GM23338 (cell line): ENCODE measurements around the gene NEURL1. TPM values are rescaled to one million over a fixed set of nuclear protein-coding genes. Genes with fewer than 3 reads are reported as not detected.

ENCODE experiments used
- ATAC-seq: fragments of 200-7000 bp; cut with Tn5 transposase; 3 replicates; pipeline ENCODE4 v1.9.1; 2020
- DNase-seq: peaks from one replicate; pipeline ENCODE4 v3.0.0-alpha.2; 2015; ENCODE audit warnings: low spot score
- H2AFZ ChIP-seq: fragments of 200-600 bp; sonication (generic); 2 replicates; pipeline ENCODE4 v1.8.0; 2016; ENCODE audit warnings: antibody characterized with exemption, mild to moderate bottlenecking, moderate library complexity
- H3F3A ChIP-seq: fragments of 200-600 bp; sonication (generic); replicated peaks from 2 replicates; pipeline ENCODE4 v1.8.0; 2017; ENCODE audit warnings: antibody characterized with exemption, mixed run types, low read depth
- H3K27ac ChIP-seq: fragments of 200-600 bp; sonication (generic); 2 replicates; pipeline ENCODE4 v1.6.1; 2016; ENCODE audit warnings: low read depth
- H3K27me3 ChIP-seq: fragments of 200-600 bp; sonication (generic); 2 replicates; pipeline ENCODE4 v1.8.0; 2016; ENCODE audit warnings: mild to moderate bottlenecking, mixed run types, moderate library complexity; ENCODE audit not compliant: insufficient read depth
- H3K36me3 ChIP-seq: fragments of 200-600 bp; sonication (generic); 2 replicates; pipeline ENCODE4 v1.8.0; 2016; ENCODE audit warnings: mild to moderate bottlenecking; ENCODE audit not compliant: insufficient read depth
- H3K4me1 ChIP-seq: fragments of 200-600 bp; sonication (generic); 2 replicates; pipeline ENCODE4 v1.8.0; 2016; ENCODE audit warnings: mild to moderate bottlenecking, moderate library complexity; ENCODE audit not compliant: insufficient read depth
- H3K4me2 ChIP-seq: fragments of 200-600 bp; sonication (generic); 2 replicates; pipeline ENCODE4 v1.7.1; 2017; ENCODE audit warnings: mixed run types
- H3K4me3 ChIP-seq: fragments of 200-600 bp; sonication (generic); 2 replicates; pipeline ENCODE4 v1.6.1; 2016; ENCODE audit warnings: mixed run types
- H3K79me2 ChIP-seq: fragments of 200-600 bp; sonication (generic); replicated peaks from 2 replicates; pipeline ENCODE4 v1.8.0; 2017; ENCODE audit warnings: mild to moderate bottlenecking; ENCODE audit not compliant: insufficient read depth
- H3K9me2 ChIP-seq: fragments of 200-600 bp; sonication (generic); 2 replicates; pipeline ENCODE4 v1.8.0; 2017; ENCODE audit not compliant: insufficient read depth
- H4K20me1 ChIP-seq: fragments of 200-600 bp; sonication (generic); replicated peaks from 2 replicates; pipeline ENCODE4 v1.8.0; 2017; ENCODE audit warnings: mild to moderate bottlenecking; ENCODE audit not compliant: insufficient read depth
- H3K27ac Mint-ChIP-seq: 2 replicates; pipeline ENCODE4 v1.8.0; 2020; ENCODE audit warnings: inconsistent platforms, mild to moderate bottlenecking, moderate library complexity, mixed read lengths
- H3K27me3 Mint-ChIP-seq: 3 replicates; pipeline ENCODE4 v1.8.0; 2022; ENCODE audit warnings: low read depth, mild to moderate bottlenecking, moderate library complexity, mixed read lengths, inconsistent platforms; ENCODE audit not compliant: insufficient read depth, poor library complexity
- H3K36me3 Mint-ChIP-seq: 3 replicates; pipeline ENCODE4 v1.8.0; 2021; ENCODE audit warnings: low read depth, mild to moderate bottlenecking, inconsistent platforms, moderate library complexity, mixed read lengths
- H3K4me1 Mint-ChIP-seq: 3 replicates; pipeline ENCODE4 v1.8.0; 2020; ENCODE audit warnings: mild to moderate bottlenecking, inconsistent platforms, mixed read lengths
- H3K4me3 Mint-ChIP-seq: 3 replicates; pipeline ENCODE4 v1.8.0; 2021; ENCODE audit warnings: moderate library complexity, mild to moderate bottlenecking, inconsistent platforms, mixed read lengths
- H3K9me3 Mint-ChIP-seq: 3 replicates; pipeline ENCODE4 v1.8.0; 2020; ENCODE audit warnings: moderate library complexity, mild to moderate bottlenecking, inconsistent platforms, mixed read lengths
- CREB1 ChIP-seq: fragments of 250-450 bp; sonication (Bioruptor Pico); IDR thresholded peaks from 2 replicates; pipeline ENCODE4 v1.5.0; 2020; ENCODE audit warnings: low read depth, mild to moderate bottlenecking, moderate library complexity
- CTCF ChIP-seq, 2 experiments: fragments of 200-600 bp in 1 of 2; sonication (generic) in 1 of 2; conservative IDR thresholded peaks; 2 replicates each; pipeline versions ENCODE4 v1.5.1 to v1.6.1; 2016 to 2017; ENCODE audit warnings: antibody characterized with exemption in 2 of 2, low read depth in 2 of 2, mild to moderate bottlenecking in 2 of 2, moderate library complexity in 1 of 2
- EZH2 ChIP-seq: fragments of 200-600 bp; sonication (generic); IDR thresholded peaks from one replicate; pipeline ENCODE4 v1.8.0; 2017; ENCODE audit warnings: antibody characterized with exemption, mild to moderate bottlenecking, low read depth; ENCODE audit not compliant: unreplicated experiment
- NANOG ChIP-seq: IDR thresholded peaks from 2 replicates; pipeline ENCODE4 v1.6.1; 2016; ENCODE audit warnings: antibody characterized with exemption, borderline replicate concordance
- POLR2AphosphoS5 ChIP-seq: IDR thresholded peaks from 2 replicates; pipeline ENCODE4 v1.6.1; 2016; ENCODE audit warnings: antibody characterized with exemption, low read depth
- REST ChIP-seq: IDR thresholded peaks from one replicate; pipeline ENCODE4 v1.6.1; 2018; ENCODE audit warnings: antibody characterized with exemption; ENCODE audit not compliant: unreplicated experiment
- ZNF114 ChIP-seq: fragments of 250-450 bp; sonication (Bioruptor Pico); IDR thresholded peaks from 2 replicates; pipeline ENCODE4 v1.5.0; 2020; ENCODE audit warnings: mild to moderate bottlenecking, moderate library complexity
- ZNF331 ChIP-seq: fragments of 250-450 bp; sonication (Bioruptor Pico); IDR thresholded peaks from 2 replicates; pipeline ENCODE4 v1.5.0; 2020; ENCODE audit warnings: low read depth, mild to moderate bottlenecking, moderate library complexity
- polyA plus RNA-seq: library from polyadenylated mRNA; unstranded; fragments of >200 nt; fragmentation: Nextera tagmentation; extraction: Ambion mirVana; gene quantifications from 2 replicates; pipeline ENCODE4 v1.2.1, GENCODE V29; 2016
- total RNA-seq: library from RNA; depleted of rRNA; stranded (reverse); fragments of >200 nt; shearing (Covaris generic); gene quantifications from 2 replicates; pipeline ENCODE4 v1.2.3, GENCODE V29; 2014

Gene NEURL1
- total and polyA plus RNA-seq, 2 experiments from 2014 or later, result 0.82 to 1.1 TPM

GRCh38 chr10:103463499-103463898 is 30.0 kb upstream of the NEURL1 start (continued):
- no peak for TF ChIP-seq CTCF (conservative IDR thresholded peaks at IDR 0.05; ENCODE audit: low read depth in 2 of 2)

GRCh38 chr10:103465411-103466179 is 27.9 kb upstream of the NEURL1 start:
- Histone ChIP-seq H3K36me3 (no peaks in the 10 kb centered on the region), H2AFZ (no peak overlapping the region), H3K27ac (no peak overlapping the region), H3K4me1 (no peaks in the 10 kb centered on the region), H3K4me3 (no peak overlapping the region), H3F3A (no peaks in the 10 kb centered on the region), H3K27me3 (no peaks in the 10 kb centered on the region), H3K79me2 (no peaks in the 10 kb centered on the region), H3K4me2 (no peak overlapping the region), H3K9me2 (no peaks in the 10 kb centered on the region), H4K20me1 (no peaks in the 10 kb centered on the region)
- TF ChIP-seq POLR2AphosphoS5 (no peak), REST (no peak)
- H3K27ac Mint-ChIP-seq, result no peak overlapping the region
- H3K4me1 Mint-ChIP-seq, result peaks cover 3% of the 10 kb centered on the region; the same call in 1 of the 3 replicates
- DNase-seq, result no peak
- no peak for ATAC-seq
- no peaks in the 10 kb centered on the region for H3K9me3 Mint-ChIP-seq
- no peak overlapping the region for H3K4me3 Mint-ChIP-seq
- no peaks in the 10 kb centered on the region for H3K36me3 Mint-ChIP-seq
- peaks cover 11% of the 10 kb centered on the region for H3K27me3 Mint-ChIP-seq

- Histone ChIP-seq H3K36me3 (no peaks in the 10 kb centered on the region), H3F3A (no peaks in the 10 kb centered on the region), H4K20me1 (no peaks in the 10 kb centered on the region), H3K9me2 (no peaks in the 10 kb centered on the region), H3K27me3 (no peaks in the 10 kb centered on the region), H3K27ac (no peak overlapping the region), H3K4me3 (no peak overlapping the region), H3K4me1 (no peaks in the 10 kb centered on the region), H3K4me2 (no peak overlapping the region), H3K79me2 (no peaks in the 10 kb centered on the region), H2AFZ (no peak overlapping the region)
- no peak for ATAC-seq
- H3K9me3 Mint-ChIP-seq, result no peaks in the 10 kb centered on the region
- DNase-seq, result no peak
- H3K36me3 Mint-ChIP-seq, result no peaks in the 10 kb centered on the region
- TF ChIP-seq NANOG (no peak), ZNF114 (CRISPR knock-in tag) (no peak), CTCF (conservative IDR thresholded peaks at IDR 0.05; ENCODE audit: low read depth in 2 of 2) (no peak), ZNF331 (CRISPR knock-in tag) (no peak), CREB1 (no peak), POLR2AphosphoS5 (no peak), EZH2 (no peak)
- H3K27ac Mint-ChIP-seq, result no peak overlapping the region
- peaks cover 13% of the 10 kb centered on the region for H3K27me3 Mint-ChIP-seq
- peaks cover 13% of the 10 kb centered on the region for H3K4me1 Mint-ChIP-seq
- H3K4me3 Mint-ChIP-seq, result no peak overlapping the region
These were observed 26.8 kb upstream of the NEURL1 start for GRCh38 chr10:103466734-103467133.
